ENCODE results near the gene NEK6.

Gene NEK6

DNA sequence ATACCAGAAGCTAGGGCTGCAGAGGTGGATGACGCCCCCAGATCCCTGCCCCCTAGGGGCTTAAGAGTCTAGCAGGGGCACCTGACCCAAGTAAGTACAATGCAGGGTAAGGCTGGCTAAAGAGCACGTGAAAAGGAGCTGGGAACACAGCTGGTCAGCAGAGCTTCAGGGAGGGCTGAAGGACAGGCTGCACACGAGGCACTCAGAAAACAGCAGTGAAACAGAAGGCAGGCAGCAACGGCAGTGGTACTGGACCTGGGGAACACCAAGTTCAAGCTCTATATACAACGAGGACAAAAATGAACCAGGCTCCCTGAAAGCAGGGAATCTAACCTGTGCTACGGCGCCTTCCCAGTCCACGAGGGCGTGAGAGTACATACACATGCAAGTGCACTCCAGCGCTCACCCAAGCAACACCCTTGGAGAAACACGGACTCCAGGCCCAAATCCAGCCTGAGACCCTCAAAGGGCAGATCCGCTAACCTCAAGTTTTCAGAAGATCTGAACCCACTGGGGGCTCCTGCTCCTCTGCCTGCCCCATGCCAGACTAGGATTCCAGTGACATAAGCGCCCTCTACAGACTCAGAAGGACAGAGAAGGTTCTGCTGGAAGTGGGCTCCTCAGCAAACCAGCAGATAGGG lies 100.1 kb downstream of the NEK6 start:
- no peak for DNase-seq

DNA sequence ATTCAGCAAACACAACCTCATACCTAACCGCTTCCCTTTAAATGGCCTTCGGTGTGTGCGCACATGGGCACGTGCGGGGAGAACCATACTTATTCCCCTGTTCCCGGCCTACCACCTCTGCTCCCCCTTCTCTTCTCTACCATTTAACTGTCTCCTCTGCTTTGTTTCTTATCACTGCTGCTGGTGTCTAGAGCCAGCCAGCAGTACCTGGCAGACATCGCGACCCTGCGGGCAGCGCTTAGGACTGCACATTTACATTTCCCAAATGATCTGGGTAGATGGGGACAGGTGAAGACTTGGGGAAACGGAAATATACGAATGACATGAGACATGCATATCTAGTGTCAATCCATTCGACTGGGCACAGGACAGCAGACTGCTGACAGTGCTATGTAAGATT lies 100.9 kb downstream of the NEK6 start:
- no peak for DNase-seq

DNA sequence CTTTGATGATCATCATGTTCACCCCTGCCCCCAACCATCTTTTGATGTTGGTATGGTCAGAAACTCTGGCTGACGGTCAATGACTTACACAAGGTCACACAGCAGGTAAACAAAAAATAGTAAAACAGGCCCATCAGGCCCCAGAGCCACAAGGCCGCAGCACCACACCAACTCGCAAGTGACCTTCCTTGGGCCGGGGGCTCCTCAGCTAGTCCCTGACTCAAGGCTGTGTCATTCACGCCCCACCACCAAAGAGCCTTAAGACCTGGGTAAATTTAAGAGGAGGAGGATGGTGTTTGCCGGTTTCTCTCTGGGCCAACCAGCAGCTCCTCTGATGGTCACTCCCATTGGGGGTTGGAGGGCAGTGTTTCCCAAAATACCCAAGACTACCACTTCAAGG lies 101.7 kb downstream of the NEK6 start:
- DNase-seq: no peak

DNA sequence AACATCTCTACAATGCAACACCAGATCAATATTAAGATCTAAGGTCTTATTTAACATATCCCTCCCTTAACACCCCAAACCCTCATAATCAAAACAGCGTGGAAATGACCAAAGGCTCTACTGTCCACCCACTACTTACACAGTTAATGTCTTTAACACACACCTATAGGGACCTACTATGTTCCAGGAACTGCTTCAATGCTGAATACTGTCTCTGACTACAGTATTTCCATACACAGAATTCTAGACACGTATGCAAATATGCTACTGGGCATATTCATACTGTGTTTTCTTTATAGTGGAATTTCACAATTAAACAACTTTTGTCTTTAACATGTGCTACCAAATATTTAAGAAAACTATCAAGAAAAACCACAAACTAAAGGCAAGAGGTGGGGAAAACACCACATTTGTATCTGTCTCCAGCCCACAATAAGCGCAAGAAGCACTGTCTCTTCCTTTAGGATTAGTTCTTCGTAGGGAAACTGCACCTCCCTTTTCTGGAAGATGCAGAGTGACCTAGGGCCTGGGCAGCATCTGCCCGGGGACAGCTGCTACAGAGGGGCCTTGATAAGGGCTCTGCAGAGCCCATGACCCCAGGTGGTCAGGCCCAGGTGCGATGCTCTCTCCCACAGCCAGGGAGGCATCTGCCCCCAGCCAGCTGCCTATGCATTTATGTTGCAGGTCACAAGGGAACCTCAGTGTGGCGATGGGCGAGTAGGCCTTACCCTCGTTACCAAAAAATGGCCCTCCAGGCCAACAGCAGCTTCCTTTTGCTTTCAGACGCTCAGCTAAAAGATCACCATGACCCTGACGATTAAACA lies 102.3 kb downstream of the NEK6 start:
- DNase-seq: no peak

DNA sequence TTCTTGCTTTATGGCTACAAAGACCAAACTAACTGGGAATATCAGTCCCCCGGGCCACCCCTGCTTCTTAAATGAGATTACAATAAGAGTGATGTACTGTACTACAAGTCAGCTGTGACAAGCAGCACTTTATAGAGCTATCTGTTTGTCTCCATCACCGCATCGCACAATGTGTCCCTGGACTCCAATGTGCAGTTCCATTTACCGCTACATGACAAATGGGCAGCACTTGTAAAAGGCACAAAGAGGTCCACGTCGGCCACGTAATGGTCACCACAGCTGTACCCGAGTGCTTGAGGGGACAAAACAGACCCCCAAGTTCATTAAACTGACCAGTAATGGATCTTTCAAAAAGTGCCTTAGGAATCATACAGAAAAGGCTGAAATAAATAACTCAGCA lies 103.4 kb downstream of the NEK6 start:
- DNase-seq: no peak

DNA sequence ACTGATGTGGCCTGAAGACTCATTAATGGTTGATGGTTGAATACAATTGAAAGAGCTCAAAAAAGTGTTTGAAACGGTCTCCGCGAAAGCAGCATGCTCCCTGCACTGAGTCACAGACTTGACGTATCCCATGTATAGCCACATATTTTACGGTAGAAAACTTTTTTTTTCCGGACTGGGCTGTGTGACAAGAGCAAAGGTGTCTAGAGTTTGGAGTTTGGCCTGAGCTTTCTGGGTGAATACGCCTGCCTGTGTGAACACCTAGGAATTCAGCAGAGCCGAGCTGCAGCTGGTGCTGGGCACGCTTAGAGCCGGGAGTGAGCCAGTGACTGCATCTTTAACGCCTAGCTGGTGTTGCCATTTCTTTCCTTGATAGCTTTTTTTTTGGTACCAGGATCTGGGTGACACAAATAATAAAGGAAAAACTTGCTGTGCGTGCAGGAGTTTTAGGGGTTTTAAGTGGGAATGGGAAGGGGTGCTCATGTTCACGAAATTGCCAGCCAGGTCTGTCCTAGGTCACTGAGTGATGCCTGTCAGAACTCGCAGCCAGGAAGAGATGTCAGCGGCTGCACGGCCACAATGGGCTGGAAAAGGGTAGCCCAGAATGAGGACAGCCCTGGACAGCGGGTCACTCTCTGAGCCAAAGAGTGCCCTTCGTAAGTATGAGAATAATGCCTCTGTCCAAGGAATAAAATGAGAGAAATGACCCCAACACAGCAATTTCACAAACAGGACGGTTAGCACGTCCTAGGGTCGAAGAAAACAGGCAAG lies 105.8 kb downstream of the NEK6 start:
- no peak for DNase-seq

DNA sequence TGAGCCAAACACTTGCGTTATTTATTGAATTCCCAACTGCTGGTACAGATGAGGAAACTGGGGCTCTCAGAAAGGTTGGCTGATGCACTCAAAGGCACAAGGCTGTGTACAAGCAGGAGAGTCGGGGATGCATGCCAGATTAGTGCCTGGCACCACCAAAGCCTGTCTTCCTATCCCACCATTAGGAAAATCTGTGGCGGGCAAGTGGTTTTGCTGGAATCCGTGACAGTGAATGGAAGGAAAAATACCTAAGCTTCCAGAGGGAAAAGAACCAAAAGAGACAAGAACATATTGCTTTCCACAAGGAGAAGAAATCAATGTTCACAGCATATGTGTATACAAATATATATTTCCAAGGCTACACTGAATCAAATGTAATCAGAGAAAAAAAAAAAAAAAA lies 106.4 kb downstream of the NEK6 start:
- DNase-seq: no peak

DNA sequence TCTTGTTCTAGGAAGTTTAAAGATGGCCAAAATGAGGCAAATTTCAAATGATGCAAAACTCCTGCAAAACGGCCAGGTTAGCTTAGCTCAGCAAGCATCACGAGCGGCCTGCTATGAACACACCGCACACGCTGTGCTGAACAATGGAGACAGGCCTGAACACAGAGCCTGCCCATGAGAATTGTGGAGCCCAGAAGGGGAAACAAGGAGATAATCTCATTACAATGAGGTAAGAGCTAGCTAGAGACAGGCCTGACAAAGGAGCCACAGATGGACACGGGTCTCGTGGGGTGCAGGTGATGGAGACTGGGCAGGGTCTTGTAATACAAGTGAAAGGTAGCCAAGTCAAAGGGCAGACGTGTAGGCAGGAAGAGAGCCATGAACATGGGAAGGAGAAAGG lies 107.3 kb downstream of the NEK6 start:
- no peak for DNase-seq

DNA sequence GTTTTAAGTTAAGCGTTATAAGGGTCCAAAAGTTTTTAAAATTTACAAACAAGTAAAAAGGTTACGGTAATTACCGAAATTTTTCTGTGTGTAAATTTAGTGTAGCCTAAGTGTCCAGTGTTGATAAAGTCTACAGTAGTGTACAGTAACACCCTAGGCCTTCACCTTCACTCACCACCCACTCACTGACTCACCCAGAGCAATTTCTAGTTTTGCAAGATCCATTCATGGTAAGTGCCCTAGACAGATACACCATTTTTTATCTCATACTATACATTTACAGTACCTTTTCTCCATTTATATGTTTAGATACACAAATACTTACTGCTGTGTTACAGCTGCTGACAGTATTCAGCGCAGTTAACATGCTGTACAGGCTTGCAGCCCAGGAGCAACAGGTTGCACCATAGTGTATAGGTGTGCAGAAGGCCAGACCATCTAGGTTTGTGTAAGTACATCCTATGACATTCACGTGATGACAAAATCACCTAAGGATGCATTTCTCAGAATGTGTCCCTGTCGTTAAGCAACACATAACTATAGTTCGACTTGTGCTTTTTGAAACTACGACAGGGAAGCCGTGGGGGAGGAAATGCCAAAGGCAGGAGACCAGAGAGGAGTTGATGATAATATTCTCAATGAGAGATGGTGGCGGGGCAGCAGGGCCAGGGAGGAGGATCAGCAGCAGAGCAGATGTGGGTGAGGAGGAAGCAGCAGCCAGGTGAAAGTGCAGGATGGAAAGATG lies 108.9 kb downstream of the NEK6 start:
- DNase-seq: no peak

DNA sequence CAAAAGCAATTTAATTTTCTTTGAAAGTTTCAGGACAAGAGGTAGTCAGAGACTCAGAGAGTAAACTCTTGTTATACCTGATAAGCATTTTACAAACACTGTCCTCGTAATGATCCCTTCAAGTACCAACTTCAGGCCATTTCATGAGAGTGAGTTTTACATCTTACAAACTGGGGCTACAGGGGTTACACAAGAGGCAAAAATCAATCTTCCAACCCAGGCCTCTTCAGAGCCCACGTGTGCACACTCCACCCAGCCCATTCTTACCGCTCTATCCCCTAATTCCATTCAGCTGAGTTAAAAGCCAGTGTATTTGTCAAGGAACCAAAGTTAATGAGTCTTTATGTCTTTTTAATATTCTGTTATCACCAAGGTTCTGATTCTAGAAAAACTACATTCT lies 110.9 kb downstream of the NEK6 start:
- DNase-seq: no peak

DNA sequence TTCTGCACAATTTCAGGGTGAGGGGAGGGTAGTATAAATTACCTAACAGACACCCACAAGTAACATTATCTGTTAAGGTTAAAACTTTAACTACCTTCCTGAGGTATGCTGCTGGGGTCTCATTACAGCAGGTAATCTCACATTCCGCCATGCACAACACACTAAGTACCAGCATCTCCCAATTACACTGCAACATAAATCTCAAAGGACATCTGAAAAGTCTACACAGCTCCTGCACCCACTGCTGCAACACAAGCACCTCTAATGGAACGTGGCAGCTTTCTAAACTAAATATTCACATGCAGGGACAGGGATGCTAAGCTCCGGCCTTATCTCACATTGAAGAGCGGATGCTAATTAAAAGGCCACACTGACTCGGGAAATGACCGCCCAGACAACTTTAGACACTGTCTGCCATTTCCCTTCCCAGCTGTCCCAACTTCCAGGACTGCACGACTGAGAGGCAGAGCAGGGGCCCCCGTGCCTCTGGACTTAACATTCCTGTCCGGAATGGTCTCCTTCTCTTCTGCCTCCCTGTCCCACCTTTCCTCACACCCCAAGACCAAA lies 111.6 kb downstream of the NEK6 start:
- no peak for DNase-seq

DNA sequence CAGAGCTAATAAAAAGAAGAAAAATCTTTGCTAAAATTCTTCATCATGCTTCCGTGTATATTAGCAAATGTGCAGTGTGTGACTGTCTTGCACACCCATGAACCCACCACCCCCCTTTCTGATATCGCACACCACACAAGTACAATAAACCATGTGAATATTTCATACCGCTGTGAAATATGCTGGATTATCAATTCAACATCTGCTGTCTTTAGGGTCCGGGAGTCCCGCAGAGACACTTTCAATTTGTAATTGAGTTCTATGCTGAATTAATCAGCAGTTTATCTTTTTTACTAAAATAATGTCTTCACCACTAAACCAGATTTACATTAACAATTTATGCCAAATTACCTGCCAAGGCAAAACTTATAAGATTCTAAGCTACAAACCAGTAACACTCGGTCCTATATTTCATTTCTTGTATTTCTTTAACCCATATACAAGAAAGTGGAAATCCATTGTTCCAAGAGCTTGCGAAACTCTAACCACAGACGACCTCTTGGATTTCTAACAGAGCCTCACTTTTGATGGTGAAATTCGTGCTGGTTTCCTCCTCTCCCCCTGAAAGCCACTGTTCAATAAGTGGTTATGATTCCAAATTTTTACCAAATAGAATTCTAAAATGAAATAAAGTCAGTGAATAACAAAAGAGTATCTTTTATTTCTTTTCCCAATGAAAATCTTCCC lies 113.3 kb downstream of the NEK6 start:
- no peak for DNase-seq

DNA sequence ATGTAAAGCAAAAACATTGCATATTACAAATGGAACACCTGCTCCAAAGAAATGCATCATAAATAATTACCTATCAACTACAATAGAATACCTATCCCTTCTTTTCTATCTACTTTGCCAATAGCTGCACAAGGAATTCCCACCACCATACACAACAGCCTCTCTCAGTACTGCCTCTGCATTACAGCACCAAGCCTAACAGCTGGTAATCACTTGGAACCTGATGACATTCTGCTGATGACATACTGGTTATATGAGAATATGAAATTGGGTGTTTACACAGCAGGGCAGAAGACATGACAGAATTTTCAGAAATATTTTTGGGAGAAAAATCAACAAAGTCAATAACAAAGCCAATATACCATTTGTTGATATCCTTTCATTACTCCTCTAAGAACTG lies 114.3 kb downstream of the NEK6 start:
- no peak for DNase-seq

DNA sequence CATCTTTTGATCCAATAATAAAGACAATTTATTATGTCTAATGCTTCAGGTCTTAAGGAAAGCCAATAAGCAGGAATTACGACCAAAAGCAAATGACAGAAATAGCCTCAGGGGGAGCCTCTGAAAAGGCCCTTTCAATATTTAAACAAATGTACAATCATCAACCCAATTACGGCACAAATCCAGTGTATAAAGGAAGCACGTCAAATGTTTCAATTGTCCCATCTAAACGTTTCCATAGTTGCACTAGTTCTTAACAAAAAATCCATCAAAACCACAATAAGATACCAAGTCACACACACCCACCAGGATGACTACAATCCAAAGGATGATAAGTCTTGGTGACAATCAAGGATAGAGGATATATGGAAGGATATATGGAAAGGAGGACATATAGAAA lies 115.6 kb downstream of the NEK6 start:
- no peak for DNase-seq

DNA sequence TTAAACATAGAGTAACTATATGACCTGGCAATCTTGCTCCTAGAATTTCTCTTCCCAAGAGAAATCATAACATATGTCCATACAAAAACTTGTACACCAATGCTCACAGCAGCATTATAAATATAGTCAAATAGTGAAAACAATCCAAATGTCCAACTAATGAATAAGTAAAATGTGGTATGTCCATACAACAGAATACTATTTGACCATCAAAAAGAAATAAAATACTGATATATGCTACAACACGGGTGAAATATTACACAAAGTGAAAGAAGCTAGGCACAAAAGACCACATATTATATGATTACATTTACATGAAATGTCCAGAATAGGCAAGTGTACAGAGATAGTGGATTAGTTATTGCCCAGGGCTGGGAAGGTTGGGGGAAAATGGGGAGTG lies 116.1 kb downstream of the NEK6 start:
- no peak for DNase-seq

DNA sequence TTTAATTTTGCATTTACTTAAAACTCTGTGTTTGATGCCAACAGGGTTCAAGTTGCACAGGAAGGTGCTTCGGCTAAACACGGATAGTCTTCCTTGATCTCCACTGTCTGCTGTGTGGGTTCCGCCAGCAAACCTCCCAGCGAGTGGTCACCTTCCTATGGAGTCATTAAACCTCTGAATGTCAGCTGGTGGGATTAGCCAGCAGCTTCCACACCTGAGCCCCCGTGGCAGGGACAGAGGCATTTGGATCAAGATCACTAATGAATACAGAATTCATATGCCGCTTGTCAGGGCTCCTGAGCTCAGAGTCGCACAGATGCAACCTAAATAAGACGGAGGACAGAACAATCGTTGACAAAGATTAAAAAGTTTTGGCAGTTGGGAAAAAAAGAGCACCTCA lies 118.0 kb downstream of the NEK6 start:
- no peak for DNase-seq

DNA sequence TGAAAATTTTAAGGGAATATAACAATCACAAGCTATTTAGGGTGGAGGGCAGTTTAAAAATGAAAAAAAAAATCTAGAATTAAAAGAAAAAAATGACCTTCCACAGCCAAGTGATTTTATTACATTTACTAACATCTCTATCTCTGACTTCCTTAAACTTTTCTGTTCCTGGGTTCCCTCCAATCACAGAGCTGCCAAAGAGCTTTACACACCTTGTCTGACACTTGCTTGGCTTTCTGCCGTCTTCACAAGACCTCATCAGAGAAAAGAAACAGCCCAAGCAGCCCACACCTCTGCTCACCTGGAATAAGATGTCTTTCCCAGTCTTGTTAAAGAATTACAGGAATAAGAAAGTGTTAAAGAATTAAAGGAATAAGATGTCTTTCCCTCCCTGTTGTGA lies 118.6 kb downstream of the NEK6 start:
- no peak for DNase-seq

DNA sequence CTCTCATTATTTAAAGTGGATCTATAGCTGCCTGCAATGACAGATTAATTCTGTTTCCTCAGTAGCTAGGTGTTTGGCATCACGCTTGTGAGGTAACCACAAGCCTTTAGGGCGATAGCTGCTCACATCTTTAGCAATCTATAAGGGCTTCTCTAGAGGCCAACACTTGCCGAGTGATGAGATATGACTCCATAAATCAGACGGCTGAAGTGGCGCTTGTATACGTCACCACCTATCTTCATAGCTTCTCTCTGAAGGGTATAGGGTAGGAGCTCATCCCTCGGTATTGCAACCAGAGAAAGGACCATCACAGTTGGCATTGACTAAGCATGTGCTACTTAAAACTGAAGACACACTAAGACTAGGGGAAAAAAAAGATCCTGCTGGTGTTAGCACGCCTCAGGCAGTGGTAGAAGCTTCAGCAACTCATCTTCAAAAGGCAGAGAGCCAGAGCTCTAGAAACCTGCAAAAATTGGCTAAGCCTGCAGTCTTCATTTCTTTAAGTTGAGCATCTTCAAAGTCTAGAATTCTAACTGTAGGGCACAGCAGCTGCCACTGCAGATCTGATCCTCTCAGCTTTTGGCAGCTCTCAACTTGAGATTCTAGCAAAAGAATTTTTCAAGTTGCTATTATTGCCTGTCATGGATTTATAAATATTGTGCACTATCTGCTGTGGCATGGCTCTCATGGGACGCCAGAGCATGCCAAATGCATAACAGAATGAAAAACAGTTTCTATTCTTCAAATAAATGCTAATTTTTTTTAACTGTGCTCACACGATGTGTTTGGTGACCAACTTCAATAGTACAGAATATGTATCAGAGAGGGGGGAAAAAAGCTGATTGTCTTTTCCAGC lies 120.0 kb downstream of the NEK6 start:
- no peak for DNase-seq

DNA sequence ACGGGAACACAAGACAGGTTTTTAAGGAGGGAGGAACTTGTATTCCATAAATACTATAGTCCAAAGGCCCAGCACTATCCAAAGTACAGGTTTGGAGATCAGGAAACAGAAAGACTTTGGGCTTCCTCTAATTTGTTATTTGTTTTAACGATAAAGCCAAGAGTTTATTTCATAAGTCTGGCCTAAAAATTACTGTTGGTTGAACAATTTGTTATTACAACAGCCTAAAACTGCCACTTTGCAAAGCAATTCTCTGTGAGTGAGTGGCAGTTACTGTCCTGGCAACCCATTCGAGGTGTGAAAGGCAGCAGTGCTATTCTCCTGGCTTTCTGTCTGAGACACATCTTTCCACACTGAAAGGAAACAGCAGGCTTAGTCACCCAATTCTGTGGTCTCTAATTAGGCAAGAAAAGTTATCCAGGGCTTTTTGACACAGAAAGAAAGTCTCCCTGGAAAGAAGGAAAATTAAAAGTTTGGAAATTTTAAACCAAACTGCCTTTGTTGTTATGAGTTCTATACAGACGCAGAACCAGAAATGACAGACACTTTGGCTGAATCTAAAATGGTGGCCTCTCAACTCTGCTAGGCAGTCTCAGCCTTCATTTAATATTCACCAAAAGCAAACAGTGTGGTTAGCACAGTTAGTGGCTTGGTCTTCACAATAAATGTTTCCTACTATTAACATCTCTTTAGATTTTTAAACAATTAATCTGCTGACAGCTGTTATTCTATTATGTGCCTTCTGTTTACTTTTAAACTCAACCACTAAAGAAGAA lies 123.6 kb downstream of the NEK6 start:
- DNase-seq: no peak

DNA sequence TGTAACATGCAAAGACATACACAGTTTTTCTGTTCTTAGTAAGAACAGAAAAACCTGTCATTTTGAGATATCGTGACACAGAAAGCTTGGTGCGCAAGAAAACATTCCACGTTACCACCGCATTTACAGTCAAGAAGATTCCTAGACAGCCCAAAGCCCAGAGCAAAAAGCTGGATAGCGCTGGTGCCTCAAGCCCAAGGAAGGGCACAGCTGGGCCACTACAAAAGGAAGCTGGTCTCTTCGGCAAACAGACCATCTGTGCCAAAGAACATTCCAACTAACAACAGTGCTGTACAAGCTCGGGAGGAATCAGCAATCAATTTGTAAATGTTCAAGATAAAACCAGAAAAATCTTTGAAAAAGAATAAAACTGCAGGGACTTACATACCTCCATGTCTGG lies 126.5 kb downstream of the NEK6 start:
- DNase-seq: no peak

DNA sequence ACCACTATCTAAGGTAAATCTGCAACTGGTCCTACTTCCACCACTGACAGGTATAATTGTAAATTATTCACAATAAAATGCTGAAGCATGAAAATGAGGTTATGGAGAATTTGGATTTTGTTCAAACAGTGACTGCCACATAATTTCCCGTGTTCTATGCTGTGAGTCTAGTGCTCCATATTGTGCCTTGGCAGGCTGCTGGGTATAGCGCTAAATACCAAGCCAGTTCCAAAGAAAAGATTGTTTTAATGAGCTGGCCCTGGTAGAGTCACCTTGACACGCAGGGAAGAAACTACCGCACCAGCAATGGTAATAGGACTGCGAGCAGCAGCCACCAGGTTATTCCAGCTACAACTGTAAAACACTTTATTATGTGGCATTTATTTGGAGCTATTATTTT lies 127.1 kb downstream of the NEK6 start:
- no peak for DNase-seq

Measured in femur (tissue), 1 donor.